ENCODE results near the gene KATNB1.

DNA sequence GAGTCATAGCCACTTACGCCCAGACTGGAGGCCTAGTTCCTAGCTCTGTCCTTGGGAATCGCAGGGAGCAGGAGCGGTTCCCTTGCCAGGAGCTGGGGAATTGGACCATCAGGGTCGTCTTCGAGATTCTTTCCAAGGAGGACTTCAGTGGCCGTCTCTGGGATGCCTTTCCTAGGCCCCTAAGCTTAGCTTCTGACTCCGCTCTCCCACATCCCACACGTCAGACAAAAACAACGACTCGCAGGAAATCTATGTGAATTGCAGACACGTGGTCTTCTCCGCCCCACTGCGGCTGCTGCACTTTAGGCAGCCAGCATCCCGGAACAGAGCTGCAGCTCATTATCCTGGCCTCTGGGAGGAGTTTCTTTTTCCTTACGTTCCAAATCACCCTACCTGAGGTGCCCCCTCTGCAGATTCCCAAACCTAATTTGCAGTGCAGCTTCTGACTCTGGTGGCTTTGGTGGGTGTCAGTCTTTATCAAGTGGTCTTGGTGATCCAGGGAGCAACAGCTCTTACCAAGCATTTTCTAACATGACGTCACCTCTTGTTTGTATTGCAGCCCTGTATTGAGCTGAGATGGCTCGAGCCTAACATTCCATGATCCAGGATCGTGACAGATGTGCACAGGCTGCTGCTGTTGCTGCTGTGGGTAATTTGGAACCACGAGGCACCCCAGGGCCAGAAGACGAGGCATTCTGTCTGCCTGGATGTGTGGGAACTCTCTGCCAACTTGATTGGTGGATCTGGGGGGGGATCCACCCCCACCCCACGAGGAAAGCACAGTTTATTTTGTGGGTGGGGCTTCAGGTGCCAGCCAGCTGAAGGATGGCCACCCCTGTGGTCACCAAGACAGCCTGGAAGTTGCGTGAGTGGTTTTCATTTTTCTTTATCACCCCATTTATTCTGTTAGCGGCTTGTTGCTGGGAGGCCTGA is 1.1 kb downstream of the KATNB1 start:
- TF ChIP-seq, protein P1, sequence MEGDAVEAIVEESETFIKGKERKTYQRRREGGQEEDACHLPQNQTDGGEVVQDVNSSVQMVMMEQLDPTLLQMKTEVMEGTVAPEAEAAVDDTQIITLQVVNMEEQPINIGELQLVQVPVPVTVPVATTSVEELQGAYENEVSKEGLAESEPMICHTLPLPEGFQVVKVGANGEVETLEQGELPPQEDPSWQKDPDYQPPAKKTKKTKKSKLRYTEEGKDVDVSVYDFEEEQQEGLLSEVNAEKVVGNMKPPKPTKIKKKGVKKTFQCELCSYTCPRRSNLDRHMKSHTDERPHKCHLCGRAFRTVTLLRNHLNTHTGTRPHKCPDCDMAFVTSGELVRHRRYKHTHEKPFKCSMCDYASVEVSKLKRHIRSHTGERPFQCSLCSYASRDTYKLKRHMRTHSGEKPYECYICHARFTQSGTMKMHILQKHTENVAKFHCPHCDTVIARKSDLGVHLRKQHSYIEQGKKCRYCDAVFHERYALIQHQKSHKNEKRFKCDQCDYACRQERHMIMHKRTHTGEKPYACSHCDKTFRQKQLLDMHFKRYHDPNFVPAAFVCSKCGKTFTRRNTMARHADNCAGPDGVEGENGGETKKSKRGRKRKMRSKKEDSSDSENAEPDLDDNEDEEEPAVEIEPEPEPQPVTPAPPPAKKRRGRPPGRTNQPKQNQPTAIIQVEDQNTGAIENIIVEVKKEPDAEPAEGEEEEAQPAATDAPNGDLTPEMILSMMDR (IDR thresholded peaks at IDR 0.05), result 0 out of 3 replicates have a peak, but pooled peaks have one; percentile 4
- TF ChIP-seq POLR2A (IDR thresholded peaks at IDR 0.05; ENCODE audit: low read length) (no peak), MAZ (IDR thresholded peaks at IDR 0.05; ENCODE audit: borderline replicate concordance, low read depth, low read length) (no peak), EP300 (IDR thresholded peaks at IDR 0.05) (no peak), CEBPB (IDR thresholded peaks at IDR 0.05) (no peak), RFX5 (IDR thresholded peaks at IDR 0.05) (no peak)
- TF ChIP-seq, protein P2, sequence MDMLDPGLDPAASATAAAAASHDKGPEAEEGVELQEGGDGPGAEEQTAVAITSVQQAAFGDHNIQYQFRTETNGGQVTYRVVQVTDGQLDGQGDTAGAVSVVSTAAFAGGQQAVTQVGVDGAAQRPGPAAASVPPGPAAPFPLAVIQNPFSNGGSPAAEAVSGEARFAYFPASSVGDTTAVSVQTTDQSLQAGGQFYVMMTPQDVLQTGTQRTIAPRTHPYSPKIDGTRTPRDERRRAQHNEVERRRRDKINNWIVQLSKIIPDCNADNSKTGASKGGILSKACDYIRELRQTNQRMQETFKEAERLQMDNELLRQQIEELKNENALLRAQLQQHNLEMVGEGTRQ (IDR thresholded peaks at IDR 0.05), result peak; percentile 65

Data from A549 (cell line).